NCI-H1048 (cell line): ENCODE measurements around the gene ADCY9.
"Not testable (repeated sequence)": the region's sequence is repeated elsewhere in the genome, so short reads cannot be mapped to it uniquely, and the experiment has no call there.

Source experiments
- DNase-seq: peaks from one replicate; lab custom pipeline; 2025; lab: John Stamatoyannopoulos, UW

The ADCY9 gene

DNA sequence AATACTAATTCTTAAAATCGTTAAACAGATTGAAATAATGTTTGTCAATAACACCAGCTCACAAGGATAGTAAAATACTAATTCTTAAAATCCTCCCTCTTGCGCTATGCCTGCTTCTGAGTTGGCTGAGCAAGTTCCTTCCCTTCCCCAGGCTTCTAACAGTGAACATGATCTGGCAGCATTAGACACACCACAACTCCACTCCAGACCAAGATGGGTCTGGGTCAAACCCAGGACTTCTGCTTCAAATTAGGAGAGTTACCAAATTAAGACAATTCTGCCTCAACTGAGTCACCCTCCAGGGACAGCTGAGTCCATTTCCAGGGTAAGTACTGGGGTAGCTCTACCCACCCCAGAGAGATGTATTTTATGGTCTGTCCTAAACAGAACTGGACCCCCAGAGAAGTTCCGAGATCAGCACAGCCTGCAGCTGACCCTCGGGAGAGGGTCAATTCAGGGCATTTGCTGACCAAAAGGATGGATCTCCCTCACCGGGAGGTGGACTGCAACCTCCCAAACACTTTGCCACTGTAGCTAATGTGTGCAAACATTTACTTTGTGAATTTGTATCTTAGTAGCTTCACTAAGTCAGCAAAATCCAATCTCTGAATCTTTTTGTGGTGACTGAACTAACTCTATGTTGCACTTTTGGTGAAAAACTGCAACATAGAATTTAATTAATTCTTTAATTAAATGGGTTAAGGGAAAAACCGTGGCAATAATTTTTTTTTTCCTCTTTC lies 48.8 kb downstream of the ADCY9 start:
- no peak for DNase-seq

DNA sequence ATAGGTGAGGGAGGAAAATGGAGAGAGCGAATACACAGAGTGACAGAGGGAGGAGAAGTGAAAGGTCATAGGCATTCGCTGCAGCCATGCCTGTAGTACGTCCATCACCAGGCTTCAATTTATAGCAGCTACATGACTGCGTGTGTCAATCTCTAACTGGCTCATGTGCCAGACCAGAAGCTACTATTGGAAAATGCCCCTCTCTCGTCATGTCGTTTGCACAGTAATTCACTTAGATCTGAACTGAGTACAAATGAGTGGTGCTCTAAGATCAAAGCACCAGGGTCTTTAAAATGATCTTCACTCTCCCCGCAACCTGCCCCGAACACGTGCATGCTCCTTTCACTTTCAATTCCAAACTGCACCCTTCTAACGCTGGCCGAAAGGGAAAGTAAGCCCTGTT lies 51.3 kb downstream of the ADCY9 start:
- DNase-seq: no peak

DNA sequence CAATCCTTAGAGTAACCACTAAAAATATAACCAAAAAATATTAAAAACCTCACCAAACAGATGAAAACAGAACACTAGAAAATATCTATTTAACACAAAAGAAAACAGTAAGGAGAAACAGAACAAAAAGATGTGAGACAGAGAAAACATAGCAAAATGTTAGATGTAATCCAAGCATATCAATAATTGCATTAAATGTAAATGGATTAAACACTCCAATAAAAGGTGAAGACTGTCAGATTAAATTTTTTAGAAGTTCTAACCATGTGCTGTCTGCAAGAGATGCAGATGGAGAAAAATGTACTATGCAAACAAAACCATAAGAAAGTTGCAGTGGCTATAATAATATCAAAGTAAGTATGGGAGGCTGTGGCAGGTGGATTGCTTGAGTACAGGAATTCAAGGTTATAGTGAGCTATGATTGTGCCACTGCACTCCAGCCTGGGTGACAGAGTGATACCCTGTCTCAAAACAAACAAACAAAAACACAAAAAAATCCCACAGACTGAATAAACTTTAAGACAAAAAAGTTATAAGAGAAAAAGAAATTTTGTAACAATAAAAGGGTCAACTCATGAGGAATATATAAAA lies 53.9 kb downstream of the ADCY9 start:
- DNase-seq: no peak

DNA sequence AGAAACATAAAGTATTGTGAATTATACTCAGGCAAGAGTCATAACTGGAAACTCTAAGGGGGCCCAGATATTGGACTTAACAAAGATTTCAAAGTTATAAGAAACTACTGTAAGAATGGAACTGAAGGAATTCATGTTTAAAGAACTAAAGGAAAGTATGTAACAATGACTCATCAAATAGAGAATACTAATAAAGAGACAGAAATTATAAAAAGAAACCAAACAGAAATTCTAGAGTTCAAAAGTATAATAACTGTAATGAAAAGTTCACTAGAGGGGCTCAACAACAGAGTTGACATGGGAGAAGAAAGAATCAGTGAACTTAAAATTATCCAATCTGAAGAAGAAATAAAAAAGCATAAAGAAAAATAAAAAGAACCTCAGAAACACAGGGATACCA lies 55.4 kb downstream of the ADCY9 start:
- DNase-seq: no peak

DNA sequence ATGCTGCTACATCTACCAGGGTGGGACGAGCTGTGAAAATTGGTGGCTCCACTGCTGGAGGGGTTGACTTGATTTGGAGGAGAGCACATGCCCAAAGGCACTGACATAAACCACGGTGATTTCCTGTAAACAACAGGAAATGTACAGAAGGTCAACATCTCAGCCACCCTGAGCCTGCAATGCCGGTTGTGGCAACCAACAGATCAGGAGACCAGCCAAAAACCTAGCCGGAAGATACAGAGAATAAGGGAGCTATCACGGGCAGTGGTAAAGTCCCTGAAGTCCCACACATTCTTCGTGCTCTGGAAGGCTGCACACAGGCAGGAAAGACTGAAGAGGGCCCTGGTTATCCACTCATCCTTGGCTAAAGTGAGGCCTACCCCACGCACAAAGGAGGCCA lies 56.2 kb downstream of the ADCY9 start:
- DNase-seq: no peak

DNA sequence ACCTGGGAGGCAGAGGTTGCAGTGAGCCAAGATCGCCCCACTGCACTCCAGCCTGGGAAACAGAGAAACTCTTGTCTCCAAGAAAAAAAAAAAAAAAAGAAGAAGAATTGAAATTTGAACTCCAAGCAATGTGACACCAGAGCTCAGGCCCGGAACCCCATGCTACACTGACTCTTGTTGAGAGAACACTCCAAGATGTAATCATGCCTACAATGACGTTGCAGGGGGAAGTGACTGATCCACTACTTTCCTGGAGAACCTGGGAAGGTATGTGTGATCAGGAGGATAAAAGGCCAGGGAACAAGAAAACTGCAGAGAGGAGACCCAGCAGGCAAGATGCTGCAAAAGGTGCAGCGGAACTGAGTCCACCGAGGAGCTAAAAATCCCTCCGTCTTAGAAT lies 57.9 kb downstream of the ADCY9 start:
- no peak for DNase-seq

DNA sequence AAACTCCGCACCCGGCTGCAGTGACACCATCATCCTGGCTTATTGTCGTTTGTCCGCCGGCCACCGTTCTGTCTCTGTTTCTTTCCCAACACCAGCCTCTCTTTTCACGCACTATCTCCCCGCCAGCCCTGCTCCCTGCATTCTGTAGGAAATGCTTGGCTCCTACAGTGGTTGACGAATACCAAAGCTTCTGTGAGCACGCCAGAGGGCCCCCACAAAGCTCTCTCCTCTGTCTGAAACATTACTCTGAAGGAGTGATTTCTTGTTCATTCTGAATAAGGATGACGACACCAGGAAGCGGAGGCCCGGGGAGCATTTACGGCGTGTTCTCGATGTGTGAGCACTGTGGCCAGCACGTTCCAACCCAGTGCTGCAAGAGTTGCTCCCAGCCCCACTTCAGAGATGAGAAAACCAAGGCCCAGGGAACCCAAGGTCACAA lies 58.8 kb downstream of the ADCY9 start:
- DNase-seq: no peak

DNA sequence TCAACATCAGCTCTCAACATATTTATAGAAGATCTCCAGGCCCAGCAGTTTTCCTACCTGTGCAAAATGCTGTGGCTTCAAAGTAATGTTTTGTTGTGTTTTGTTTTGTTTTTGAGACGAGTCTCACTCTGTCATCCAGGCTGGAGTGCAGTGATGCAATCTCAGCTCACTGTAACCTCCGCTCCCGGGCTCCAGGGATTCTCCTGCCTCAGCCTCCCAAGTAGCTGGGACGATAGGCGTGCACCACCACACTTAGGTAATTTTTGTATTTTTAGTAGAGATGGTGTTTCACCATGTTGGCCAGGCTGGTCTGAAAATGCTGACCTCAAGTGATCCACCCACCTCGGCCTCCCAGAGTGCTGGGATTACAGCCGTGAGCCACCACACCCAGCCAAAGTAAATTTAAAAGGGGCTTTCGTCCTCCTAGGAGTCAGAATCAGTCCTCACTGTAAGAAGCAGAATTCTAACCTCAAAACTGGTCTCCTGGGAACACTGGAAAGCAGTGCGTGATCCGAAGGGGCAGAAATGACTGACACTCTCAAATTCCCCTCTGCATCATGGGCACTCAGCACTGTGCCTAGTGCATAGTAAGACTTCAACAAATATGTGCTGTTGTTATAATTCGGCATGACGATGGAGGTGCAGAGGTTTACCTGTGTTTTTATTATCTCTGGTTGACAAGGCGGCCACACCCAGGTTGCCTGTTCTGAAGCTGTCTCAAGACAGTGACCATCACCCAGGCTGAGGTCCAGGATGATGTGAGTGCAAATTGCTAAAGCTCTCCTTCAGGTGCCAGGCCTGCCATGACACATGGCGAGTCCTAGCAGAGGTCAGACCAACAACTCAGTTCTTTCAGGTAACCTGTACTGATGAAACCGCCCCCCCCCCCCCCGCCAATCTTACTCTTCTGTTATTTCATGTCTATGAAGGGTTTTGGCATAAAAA lies 59.8 kb downstream of the ADCY9 start:
- no peak for DNase-seq

DNA sequence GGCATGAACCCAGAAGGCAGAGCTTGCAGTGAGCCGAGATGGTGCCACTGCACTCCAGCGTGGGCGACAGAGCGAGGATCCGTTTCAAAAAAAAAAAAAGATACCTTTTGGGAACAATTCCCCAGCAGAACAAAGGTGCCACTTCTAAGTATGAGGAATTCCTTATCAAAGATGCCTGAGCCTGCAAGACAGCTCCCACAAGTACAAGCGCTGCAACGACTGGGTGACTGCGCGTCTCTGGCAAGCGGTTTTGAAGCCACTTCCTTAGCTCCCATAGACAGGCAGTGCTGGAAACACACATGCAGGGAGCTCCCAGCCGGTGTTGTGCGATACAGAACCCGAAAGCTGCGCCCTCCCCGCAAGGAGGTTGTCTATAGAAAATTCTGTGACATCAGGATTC lies 60.5 kb downstream of the ADCY9 start:
- no peak for DNase-seq

DNA sequence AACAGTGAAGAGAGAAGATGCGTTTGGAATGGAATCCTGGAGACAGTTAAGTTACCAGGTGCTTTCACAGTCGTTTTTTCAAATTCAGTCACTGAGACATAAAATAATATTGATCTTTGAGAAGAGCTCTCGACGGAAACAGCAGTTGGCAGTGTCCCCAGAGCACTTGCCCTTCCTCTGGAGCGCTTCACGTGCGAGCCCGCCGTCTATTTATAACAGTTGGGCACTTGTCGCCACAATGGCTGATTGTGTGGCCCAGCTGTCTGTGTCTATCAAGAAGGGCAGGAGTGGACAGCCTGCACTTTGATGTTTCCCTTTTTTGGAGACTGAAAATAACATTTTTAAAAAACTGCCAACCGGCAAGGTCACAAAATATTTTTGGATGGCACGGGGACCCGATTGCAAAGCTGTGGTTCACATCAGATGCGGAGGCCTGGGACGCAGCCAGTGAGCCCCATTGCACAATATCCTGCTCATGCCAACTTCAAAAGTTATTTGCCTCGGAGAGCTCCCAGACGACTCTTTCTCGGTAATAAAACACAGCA lies 62.9 kb downstream of the ADCY9 start:
- DNase-seq: no peak

DNA sequence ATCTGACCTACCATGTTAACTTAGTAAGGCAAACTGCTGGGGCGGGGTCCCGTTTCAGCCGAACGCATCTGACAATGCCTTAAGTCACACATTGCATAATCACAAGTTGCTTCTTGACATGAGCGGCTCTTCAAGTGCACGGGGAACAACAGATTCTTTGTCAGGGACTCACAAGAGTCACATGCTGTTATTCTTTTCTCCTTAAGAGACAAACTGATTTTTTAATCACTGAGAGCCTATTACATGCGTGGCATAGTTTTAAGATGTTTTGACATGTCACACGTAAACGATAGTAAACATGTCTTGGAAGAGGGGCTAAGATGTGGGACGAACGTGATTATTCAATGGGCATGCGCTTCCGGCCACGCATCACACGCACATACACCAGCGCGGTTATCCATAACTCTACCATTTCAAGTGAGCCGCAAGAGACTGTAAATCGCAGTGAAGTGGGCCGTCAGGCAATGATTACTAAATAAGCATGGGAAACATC lies 63.4 kb downstream of the ADCY9 start:
- no peak for DNase-seq

DNA sequence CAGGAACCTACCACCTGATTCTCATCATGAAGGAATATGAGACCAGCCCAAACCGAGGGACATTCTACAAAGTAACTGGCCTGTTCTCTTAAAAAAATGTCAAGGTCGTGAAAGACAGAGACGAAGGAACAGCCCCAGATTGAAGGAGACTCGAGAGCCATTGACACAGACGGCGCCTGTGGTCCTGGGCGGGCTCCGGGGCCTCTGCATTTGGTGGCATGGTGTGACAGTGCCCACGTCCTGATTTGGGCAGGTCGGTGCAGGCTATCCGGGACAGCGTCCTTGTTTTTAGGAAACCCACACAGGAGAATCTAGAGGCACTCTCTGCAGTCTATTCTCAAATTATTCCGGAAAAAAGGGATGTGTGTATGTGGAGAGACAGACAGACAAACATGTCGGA lies 64.1 kb downstream of the ADCY9 start:
- no peak for DNase-seq

DNA sequence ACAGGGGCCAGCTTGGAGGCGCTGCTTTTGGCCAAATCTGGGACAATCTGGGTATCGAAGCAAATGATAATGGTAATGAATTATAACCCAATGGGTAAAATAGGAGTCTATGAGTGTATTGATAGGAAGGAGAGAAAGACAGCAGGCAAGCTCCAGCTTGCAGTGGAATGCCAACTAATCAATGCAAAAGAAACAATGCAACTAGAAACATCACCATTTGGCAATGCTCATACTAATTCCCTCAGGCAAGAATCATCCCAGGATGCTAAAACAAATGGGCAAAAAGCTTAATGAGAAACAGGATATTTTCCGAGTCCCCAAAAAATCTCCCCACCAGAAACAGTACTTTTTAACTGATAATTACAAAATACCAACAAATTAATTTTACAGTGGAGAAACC lies 64.7 kb downstream of the ADCY9 start:
- no peak for DNase-seq

DNA sequence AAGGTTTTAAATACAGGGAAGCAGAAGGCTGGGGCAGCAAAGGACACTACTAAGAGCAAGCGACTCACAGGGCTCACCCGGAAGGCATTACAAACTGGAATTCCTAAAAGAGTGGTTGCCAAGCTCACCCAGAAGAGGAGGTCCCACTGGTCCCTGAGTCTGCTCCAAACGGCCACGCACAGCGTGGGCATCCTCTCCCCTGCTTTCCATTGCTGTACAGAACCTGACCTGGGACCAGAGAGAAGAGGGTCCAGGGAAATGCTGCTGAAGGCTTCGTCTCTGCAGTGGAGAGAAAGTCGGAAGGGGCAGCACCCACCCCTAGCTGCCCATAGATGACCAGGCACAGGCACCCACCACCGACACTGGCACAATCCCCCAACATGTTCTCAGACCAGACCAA lies 67.2 kb downstream of the ADCY9 start:
- no peak for DNase-seq

DNA sequence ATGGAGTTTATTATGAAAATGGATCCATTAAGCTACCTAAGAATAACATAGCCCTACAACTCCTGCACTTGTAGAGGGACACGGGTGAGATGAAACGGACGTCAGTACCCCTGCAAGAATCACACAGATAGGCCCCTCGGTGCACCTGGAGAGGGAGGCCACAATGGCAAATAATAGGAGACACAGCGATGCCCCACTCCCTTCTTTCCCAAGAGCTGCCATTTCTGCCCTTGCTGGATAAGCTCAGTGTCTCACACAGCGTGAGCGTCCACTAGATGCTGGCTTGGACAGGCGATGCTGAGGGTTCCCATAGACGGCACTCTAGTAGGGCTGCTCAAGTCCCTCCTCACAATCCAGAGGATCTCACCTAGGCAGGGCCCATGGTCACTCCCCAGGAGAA lies 67.8 kb downstream of the ADCY9 start:
- no peak for DNase-seq

DNA sequence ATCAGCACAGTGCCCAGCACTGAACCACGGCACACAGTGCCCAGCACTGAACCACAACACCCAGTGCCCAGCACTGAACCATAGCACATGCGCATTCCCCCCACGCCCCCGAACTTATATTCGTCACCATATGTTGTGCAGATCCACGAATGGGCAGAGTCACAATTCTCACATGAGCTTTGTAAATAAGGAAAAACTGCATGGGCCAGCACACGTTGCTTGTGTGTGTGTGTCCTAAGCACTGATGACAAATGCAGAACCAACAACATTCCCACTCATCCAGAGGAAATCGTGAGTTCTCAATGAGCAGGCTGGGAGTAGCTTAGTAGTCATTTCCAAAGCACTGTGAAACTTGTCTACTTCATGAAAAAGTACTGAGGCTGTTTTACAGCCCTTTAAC lies 70.0 kb downstream of the ADCY9 start:
- no peak for DNase-seq

DNA sequence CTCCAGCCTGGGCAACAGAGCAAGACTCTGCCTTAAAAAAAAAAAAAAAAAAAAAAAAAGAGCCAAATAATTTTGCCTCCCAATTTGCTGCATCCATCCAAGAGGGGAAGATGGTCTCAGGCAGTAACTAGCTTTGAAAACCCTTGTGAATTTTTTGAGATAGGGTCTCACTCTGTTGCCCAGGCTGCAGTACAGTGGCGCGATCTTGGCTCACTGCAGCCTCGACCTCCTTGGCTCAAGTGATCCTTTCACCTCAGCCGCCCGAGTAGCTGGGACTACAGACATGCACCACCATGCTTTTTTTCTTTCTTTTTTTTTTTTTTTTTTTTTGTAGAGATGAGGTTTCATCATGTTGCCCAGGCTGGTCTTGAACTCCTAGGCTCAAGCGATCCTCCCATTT lies 70.7 kb downstream of the ADCY9 start:
- not testable (repeated sequence) for DNase-seq

DNA sequence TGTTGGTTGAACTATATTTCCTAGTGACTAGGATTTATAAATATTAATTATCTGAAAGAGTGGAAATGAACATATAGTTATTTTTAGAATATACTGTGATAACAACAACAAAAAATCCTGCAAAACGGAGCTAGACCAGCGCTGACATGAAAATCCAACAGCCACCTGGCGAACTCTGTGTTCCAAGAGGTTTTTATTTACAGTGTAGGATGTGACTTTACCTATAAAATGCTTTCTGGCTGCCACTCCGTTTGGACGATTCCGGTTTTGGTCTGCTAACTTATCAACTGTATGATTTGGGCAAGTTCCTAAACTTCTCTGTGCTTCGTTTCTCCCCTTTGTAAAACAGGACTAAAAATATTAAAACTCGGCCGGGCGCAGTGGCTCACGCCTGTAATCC lies 73.7 kb downstream of the ADCY9 start:
- DNase-seq: no peak

DNA sequence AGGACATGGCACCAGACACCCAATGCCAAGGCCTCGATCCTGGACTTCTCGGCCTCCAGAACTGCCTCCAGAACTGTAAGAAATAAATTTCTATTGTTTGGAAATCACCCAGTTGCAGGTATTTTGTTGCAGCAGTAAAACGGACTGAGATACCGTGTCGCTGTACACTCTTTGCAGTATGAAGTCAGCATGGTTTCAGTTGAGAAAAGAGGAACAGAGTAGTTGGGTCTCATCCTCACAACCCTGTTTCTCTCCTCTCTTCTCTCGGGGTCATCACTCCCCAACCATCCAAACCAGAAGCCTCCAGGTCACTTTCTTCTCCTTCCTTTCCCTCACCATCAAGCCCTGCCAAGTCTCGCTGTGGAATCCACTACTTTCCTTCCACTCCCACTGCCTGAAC lies 77.8 kb downstream of the ADCY9 start:
- no peak for DNase-seq

DNA sequence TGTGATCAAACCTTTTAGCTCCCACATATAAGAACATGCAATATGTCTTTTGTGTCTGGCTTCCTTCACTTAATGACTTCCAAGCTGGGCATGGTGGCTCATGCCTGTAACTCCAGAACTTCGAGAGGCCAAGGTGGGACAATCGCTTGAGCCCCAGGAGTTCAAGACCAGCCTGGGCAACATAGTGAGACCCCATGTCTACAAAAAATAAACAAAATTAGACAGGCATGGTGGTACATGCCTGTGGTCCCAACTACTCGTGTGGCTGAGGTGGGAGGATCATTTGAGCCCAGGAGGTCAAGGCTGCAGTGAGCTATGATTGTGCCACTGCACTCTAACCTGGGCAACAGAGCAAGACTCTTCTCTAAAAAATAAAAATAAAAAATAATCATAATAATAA lies 79.3 kb downstream of the ADCY9 start:
- DNase-seq: not testable (repeated sequence)

DNA sequence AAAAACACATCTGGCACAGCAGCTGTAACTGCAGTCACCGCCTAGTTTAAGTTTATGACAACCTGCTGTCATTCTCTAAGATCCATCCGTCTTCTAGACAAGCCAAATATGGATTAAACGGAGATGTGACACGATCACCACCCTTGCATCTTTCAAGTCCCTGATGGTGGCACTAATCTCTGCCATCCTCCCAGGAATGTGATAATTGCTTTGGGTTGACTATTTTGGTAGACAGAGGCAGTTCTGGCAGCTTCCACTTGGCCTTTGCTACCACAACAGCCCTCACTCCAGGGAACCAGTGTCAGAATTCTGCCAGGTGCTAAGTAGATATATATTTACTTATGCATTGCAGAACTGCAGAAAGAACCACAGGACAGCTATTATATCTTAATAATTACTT lies 81.3 kb downstream of the ADCY9 start:
- DNase-seq: no peak

DNA sequence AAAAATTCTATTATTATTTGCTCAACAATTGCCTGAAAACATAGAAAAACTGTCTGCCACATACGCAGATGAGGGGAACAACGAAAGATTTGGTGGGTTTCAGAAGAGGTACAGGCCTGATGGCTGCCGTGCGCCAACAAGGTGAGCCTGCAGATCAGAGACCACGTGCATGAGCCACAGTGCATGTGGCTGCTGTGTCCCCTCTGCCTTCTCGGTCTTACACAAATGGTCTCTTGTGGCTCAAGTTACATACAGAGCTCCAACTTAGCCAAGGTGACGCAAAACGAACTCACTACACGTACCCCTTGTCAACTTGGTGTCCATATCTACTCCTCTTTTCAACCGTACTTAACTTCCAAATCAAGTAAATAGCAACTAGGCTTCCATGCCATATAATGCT lies 82.3 kb downstream of the ADCY9 start:
- DNase-seq: no peak

DNA sequence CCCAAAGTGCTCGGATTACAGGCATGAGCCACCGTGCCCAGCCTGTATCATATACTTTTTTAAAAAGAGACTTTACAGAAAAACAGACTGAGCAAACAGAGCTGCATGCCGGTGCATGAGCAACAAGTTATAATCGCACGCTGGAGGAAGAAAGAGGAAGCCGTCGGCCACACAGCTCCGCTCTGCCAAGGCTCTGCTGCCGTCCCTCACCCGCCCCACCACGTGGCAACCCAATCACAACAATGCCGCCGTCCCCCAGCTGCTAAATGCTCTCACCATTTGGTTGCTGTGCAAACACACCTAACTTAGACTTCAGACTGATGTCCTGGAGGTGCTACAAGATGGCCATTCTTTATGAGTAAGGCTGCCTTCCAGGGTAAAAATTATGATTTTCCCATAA lies 83.5 kb downstream of the ADCY9 start:
- no peak for DNase-seq
